GF-D8 (cell line): ENCODE data around the gene TMEM107.

Source experiments
- DNase-seq: peaks from one replicate; lab custom pipeline; 2025; lab: John Stamatoyannopoulos, UW

The TMEM107 gene

DNA sequence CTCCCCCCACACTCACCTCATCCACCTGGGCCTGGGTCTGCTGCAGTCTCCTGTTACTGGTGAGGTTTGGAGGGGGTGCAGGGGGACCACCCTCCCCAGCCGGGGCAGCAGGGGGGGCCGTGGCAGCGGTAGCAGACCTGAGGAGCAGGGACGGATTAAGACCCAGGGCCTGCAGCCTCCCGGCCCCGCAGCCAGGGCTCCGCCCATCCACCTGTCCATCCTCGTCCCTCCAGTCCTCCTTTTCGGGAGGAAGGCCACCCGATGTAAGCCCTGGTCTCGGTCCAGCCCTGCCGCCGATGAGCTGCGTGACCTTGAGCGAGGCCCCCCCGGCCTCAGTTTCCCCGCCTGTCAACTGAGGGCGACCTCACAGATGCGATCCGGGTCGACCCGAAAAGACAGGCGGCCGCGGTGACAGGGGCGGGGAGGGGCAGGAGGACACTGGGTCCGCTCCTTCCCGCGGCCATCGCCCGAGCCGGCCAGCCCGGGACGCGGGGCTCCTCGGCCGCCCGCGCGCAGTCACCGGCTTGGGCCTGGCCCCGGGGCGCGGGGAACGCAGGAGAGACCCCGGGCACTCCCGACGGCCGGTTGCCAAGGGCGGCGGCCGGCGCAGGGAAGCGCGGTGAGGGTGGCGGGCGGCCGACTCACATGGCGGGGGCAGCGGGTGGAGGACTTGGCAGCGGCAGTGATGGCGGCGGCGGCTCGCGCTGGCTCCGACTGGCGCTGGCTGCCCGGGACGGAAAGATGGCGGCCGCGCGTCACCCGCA is 13.8 kb downstream of the TMEM107 start, which contains the start of gene VAMP2:
Gene VAMP2, minus strand, starts transcription at position 716 of the 764 bp plus-strand sequence. Its CDS starts 69 bp downstream, at position 647.
- DNase-seq = no peak

DNA sequence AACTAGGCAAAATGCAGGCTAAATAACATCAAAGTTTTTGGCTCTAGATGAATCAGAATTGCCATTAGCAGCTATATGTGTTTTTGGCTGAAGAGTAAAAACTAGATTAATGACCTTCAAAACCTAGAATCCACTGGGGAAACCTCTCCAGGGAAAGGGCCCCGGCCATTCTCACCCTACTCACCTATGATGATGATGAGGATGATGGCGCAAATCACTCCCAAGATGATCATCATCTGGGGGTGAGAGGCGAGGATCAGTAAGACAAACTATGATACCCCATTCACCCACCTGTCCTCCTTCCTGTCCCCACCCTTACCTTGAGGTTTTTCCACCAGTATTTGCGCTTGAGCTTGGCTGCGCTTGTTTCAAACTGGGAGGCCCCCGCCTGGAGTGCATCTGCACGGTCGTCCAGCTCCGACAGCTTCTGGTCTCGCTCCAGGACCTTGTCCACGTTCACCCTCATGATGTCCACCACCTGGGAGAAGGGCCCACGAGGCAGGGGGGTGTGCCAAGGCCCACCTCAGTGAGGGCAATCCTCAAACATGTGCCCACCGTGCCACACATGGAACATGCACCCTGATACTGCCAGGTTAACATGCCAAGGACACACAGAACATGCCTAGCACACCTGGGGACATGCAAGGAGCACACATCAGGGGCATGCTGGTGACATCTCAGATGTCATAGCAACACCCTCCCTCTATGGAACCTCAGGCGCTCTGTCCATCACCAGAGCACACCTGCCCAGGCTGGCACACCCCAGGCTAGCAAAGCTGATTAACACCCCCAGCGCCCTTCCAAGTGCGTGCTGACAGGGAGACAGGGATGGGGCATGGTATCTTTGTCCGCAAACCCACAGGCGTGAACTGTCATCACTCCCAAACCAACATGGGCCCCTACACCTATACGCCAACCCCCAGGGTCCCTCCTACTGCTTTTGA is 14.6 kb downstream of the TMEM107 start:
- no peak for DNase-seq

DNA sequence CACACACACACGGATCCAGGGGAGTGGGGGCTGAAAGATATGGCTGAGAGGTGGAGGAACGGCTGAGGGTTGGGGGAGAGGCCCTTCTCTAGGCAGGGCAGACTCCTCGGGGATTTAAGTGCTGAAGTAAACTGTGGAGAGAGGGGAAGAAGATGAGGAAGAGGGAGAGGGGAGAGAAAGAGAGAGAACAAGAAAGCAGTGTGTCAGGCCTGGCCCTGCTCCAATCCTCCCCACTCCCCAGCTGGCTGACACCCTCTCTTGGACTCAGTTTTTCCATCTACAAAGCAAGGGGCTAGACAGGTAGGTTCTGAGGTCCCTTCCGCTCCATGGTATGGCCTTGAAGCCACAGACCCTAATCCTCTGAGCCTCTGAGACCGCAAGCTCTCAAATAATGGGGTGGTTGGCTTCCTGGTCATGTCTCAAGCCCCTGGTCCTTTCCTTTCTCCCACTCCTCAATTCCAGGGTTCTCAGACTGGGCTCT is 15.4 kb downstream of the TMEM107 start:
- no peak for DNase-seq

DNA sequence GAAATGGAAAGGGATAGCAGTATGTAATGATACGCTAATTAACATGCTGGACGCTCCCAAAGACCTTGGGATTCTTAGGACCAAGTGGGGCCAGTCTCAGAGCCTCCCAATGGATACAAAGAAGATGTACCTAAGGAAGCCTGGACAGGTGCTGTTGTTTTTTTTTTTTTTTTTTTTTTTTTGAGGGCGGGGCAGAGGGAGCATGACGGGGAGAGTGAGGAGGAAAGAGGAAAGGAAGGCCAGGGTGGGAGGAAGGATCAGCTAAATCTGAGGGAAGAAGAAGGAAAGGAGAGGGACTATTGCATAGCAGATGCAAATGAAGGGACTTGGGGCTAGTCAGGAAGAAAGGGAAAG is 16.0 kb downstream of the TMEM107 start:
- no peak for DNase-seq

DNA sequence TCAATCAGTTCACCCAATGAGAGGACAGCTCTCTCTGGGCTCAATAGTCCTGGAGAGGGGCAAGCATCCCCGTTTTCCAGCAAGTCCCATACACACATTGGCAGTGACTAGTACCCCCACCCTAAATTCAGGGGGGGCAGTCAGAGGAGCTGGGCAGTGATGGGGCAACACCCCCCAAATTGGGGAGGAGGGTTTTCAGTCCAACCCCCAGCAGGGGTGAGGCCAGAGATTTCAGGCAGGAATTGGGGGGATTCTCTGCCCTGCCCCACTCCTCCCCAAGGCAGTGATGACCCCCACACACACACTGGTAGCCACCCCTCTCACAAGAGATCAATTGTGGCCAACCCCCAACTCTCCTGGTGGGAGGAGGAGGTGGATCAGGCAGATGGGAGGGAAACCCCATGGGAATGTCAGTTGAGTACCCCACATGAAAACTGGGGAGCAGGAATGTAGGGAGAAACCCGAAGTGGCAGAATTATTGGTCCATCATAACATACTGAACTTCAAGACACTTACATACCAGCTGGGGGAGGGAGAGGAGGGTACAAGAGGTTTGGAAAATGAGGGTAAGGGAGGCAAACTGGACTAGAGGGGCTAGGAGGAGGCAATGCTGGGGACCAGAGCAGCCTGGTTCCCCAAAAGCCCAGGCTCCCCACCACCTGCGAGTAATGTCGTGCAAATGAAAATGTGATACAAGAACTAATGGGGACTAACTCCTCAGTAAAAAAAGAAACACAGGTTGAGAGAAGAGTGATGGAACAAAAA is 16.5 kb downstream of the TMEM107 start:
- DNase-seq = no peak

DNA sequence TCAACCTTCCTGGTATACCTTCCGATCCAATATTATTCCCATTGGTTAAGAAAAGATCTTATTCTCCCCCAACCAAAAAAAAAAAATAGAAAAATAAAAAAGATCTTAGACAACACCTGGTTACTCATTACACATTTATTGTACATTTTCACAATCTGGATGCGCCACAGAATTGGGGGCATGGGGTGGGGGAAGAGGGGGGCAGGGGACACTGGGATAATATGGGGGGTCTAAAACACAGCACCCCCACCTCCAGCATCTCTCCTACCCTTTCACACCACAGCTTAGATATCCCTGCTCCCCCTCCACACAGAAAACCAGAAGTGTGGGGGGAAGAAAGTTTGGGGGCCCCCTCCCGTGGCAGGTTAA is 17.2 kb downstream of the TMEM107 start:
- no peak for DNase-seq

DNA sequence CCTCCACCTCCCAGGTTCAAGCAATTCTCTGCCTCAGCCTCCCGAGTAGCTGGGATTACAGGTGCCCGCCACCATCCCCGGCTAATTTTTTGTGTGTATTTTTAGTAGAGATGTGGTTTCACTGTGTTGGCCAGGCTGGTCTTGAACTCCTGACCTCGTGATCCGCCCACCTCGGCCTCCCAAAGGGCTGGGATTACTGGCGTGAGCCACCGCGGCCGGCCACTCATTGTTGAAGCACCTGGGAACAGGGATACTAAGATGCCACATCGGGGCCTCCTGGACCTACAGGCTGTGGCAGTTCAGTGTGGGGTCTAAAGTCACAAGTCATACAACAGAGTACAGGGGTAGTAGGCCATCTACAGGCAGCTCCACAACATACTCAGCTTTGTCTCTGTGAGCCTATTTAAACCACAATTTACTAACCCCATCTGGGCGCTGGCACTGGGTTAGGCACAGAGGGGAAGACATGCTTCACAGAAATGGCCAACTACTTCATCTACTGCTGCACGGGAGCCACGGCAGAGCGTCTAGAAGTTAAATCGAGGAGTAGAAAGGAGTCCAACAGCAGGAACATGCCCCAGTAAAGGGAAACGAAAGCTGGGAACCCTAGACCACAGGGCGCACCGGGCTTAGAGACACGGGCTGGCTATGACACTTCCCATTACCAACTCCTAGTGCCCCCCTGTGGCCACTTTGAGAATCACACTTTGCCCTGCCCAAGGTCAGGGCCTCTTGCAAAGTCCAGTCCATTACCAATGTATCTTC is 17.7 kb downstream of the TMEM107 start:
- peak; percentile 18 for DNase-seq

DNA sequence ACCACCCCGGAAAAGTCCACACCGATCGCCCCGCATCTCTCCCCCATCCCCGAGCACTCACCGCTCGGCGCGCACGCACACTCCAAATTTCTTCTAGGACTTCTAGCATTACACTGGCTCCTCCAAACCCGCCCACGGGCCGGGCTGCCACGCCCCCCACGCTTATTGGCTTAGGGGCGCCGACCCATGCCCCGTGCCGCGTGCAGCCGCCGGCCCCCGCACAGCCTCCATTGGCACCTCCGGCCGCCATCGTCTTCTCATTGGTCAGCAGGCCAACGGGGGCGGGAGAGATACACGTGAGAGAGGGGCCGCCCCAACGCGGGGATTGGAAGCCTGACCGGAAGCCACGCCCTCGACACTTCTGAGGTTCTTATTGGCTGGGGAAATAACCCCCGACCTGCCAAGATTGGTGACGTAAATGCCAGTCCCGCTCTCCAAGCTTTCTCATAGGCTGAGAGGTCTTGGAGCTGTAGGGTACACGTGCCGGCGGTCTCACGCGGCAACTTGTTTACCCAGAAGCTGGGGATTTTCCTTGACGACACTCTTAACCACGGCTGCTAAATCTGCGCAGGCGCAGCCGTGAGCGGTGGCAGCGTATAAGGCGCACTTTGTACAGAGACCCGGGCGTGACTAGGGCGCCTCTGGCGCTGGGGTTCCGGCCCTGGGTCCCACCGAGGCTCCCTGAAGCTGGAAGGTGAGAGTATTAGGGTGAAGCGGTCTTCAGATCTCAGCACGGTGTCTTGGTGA is 19.8 kb downstream of the TMEM107 start:
- DNase-seq = peak; percentile 95

DNA sequence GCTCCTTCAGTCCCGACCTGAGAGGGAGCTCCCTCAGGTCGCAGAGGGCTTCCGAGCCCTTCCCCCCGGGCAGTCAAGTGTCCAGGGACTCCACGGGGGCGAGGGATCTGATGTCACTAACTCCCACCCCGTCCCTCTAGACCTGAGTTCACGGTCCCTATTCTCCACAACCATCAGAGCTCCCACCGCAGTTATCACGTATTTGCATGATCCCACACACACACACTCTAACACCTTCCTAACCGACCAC is 20.3 kb downstream of the TMEM107 start:
- no peak for DNase-seq

DNA sequence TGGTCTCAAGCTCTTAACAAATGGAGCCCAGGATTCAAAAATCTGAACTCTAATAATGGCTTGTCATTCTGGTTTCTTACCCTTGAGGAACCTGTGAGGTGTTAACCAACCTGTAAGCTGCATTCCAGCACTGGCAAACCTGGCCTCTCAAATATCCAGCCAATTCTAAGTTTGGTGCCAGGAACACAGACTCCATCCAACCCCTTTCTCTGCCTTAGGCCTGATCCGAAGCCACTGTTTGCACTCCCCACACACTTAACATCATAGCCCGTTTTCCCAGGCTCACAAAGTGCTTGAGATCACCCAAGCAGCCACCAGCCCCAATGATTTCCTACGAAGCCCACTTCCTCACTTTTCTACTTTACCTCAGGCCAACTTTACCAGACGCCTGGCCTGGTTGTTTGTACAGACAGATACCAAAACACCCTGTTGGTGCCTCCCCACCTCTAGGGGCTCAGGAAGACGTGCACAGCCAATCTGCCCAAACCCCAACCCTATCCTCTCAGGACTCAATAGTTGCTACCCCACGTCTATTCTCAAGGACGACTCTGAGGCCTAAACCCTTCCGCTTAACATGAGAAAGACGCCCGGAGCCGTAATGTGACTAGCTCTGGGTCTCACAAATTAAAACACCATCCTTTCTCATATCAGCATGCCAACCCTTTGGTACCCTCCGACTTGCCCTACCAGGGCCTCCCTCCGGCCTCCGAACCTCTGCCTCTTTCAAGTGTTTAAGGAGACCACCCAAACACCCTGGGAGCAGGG is 20.8 kb downstream of the TMEM107 start:
- DNase-seq = no peak

DNA sequence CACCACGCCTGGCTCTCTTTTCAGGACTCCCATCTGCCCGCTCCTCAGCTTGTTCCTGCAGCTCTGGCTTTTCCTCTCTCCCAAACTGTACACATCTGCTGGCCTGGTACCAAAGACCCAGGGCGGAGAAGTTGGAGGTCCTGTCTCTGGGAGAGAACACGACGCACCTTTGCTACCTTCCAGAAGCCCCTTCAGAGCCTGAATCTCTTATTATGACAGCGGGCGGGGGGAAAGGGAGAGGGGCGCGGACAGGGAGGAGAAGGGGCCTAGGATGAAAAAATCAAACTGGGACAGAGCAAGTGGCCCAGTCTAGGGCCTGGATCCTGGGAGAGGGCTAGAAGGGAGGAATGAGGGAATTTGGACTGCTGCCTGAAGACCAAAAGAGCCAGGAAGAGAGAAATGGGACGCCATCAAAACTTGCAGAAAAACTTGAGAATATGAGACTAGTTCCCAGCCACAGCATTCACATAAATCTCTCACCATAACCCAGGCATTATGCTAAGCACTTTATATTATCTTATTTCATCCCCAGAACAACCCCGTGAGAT is 21.5 kb downstream of the TMEM107 start:
- DNase-seq = no peak

DNA sequence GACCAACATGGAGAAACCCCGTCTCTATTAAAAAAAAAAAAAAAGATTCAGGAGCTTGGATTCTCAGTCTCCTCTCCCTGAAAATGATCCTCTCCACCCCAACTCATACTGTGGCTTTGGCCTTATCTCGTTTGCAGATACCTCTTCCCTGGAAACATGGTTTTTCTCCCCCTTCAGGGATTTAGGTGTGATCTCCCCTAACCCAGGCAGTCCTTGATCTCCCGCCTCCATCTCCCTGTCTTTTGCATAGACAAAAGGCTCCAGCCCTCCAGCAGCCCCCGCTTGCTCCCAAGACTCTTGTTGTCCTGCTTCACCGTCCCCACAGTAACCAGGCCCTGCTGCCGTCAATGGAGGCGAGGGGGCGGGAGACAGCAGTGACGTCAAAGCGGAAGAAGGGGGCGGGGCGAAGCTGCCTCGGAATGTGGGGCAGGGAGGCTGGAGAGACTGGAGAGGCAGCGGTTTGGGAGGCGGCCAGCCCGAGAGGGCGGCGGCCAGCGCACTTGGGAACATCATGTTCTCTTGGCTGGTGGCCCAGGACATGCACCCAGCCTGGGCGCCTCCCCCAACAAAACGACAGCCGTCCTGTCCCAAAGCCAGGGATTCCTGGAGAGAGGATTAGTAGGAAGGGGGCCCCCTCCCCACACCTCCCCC is 22.1 kb downstream of the TMEM107 start:
- peak; percentile 60 for DNase-seq

DNA sequence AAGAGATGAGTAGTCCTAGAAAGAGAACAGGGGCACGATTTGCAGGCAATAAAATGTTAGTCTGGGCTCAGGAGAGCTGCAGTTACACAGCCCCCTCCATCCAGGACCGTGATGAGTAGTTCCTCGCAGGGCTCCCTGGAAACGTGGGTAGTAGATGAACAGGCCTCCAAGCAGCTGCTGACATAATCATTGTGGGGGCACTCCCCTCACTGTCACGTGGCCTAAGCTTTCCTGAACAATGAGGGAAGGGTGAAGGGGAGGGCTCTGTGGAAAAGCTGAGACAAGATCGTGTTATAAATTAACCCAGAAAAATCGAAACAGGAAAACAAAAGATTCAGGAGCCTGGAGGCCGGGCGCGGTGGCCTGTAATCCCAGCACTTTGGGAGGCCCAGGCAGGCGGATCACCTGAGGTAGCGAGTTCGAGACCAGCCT is 22.6 kb downstream of the TMEM107 start:
- DNase-seq = peak; percentile 6

DNA sequence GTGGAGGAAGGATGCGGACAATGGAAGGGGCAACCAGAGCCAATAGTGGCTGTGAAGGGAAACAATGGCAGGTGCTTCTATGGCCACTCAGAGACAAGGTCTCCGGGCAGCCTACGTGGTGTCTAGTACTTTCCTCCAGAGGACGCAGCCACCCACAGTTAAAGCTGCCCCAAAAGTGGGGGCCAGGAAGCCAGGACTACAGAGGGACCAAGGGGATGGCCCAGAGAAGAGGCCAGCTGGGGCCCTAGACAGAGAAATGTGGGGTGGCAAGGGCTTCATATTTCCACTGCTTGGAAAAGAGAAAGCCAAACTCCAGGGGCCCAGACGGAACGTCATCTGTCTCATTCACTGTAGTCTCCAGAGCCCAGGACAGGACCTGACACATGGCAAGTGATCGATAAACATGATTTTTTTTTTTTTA is 23.1 kb downstream of the TMEM107 start:
- no peak for DNase-seq

DNA sequence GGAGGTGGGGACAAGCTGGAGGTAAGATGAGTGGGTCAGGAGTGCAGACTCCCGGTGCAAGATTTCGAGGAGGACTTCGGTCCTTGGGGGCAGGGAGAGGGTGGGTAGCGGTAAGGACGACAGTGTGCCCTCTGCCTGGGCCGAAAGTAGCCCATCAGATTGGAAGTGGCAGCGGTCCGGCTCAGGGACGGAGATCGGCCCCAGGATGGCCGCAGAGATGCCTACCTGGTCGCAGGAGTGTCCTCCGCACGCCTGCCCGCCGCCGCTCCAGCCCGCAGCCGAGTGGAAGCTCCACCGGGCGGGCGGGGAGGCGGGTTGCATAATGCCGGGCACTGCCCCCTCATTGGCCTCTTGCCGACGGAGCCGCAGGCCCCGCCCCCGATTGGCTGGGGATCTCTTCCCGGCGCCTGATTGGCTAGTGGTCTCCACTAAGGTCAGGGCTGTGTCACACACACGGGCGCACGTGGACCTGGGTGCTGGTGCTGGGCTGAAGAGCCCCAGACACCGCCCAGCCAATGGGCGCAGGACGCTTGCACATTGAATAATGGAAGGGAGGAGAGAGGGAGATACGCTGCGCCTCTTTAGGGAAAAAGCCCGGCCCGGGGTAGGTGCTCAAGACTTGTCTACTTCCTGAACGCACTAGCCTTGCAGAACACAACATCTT is 23.9 kb downstream of the TMEM107 start, which contains the start of gene PER1:
Gene PER1, minus strand, starts transcription at position 293 of the 664 bp plus-strand sequence. CDS start 1,698 bp downstream, outside the sequence.
- DNase-seq = peak; percentile 75

DNA sequence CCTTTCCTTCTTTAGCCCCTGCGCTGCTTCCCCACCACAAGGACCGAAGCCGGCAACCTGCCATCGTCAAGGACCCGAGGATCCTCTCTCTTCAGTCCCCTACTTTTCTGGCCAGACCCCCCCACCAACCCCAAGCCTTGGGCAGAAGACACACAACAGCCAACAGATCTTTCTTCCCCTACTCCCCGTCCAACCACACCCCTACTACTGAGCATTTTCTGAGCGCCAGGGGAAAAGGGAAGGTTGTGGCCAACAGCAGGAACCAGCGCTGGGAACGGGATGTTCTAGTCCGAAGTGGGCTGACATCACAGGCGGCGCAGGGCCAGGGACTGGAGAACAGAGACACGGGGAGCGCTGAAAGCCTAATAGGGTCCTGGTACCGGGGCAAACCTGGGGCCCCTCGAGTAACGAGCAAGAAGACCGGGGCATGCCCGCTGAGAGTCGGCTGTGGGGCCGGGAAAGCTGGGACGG is 24.5 kb downstream of the TMEM107 start:
- no peak for DNase-seq

DNA sequence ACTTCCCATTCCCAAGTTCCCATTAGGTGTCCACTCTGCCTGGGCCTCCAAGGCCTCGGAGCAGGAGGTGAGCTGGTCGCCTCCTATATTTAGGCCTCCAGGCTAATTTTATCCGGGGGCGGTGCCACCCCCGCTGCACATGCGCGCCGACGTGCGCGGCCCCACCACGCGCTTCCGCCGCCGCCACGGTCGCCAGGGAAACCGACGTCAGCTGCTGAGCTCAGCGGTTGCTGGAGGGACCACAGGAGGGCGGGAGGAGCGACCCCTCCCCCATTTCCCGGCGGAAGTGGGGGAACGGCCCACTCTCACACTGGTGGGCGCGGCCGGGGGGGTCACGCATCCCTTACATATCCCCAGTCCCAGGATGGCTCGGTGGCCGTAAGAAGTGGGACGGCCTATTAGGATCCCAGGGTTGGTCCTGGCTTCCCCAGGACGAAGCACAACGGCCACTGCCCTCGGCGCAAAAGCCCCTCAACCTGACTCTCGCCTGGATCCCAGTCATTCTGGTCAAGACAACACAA is 25.0 kb downstream of the TMEM107 start:
- DNase-seq = peak; percentile 10
